AG09309 (cell line): ENCODE data around the gene FSHR.

Experiments
- DNase-seq: peaks from one replicate; pipeline ENCODE4 v3.0.0-alpha.2; 2010; ENCODE audit warnings: low read depth
- H3K4me3 ChIP-seq: 2 replicates; pipeline ENCODE4 v1.5.1; 2011; ENCODE audit warnings: mild to moderate bottlenecking, low read depth, low read length, moderate library complexity; ENCODE audit not compliant: control insufficient read depth
- TF ChIP-seq, protein P1 (sequence below): IDR thresholded peaks from 2 replicates; pipeline ENCODE4 v1.5.1; 2011; ENCODE audit warnings: mild to moderate bottlenecking, low read depth, low read length, inconsistent platforms; ENCODE audit not compliant: insufficient read depth, control insufficient read depth; ENCODE audit errors: missing control alignments

The FSHR gene

DNA sequence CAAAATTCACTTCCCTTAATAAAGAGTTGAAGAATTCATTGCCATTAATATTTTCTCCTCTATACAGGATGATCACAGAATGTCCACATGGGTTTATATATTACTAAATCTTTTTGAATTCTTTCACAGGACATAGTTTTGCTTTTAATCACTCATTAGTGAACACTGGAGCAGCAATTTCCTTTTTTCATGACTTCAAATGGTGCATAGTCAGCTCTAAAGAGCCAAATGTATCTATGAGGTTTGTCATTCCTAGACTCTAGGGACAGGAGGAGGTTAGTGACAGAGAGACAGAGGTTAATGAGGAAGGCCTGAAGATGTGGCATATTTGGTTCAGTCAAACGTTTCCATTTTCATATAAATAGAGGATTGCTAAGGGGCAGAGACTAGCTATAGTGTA is 111.8 kb downstream of the FSHR start:
- DNase-seq = no peak
- no peak overlapping the region for H3K4me3 ChIP-seq
- TF ChIP-seq, protein P1, sequence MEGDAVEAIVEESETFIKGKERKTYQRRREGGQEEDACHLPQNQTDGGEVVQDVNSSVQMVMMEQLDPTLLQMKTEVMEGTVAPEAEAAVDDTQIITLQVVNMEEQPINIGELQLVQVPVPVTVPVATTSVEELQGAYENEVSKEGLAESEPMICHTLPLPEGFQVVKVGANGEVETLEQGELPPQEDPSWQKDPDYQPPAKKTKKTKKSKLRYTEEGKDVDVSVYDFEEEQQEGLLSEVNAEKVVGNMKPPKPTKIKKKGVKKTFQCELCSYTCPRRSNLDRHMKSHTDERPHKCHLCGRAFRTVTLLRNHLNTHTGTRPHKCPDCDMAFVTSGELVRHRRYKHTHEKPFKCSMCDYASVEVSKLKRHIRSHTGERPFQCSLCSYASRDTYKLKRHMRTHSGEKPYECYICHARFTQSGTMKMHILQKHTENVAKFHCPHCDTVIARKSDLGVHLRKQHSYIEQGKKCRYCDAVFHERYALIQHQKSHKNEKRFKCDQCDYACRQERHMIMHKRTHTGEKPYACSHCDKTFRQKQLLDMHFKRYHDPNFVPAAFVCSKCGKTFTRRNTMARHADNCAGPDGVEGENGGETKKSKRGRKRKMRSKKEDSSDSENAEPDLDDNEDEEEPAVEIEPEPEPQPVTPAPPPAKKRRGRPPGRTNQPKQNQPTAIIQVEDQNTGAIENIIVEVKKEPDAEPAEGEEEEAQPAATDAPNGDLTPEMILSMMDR = no peak

DNA sequence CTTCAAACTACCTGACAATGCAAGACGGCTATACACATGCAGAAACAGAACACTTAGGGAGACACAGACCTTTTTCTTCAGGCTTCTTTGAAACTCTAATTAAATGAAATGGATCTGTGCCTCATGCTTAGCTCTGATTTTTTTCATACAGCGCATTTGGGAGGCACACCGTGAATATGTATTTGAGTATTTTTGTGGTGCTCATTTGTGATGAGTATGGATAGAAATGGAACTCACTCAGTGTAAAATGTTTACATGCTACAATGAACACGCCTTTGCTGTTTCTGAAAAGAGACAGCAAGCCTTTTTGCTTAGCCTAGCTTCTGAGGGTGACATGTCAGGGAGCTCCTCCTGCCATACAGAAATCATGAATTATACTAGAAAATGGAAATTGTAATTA is 113.3 kb downstream of the FSHR start:
- no peak for DNase-seq
- TF ChIP-seq, protein P1 = no peak
- H3K4me3 ChIP-seq = no peak overlapping the region

DNA sequence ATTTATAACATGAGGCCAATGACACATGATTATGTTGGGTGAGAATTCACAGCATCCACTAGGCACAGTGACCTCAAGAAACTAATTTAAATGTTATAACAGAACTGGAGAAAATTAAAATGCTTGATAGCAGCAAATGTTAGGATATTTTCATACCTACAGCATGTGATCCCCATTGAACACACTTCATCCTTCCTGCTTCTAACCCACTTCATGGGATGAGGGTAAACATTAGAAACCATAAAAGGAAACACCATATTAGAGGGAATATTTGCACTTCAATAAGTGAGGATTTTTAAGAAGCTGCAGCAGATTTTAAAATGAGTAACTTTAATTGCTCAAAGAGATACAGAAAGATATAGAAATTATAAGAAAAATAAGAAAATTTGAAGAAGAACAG is 117.1 kb downstream of the FSHR start:
- no peak for DNase-seq

DNA sequence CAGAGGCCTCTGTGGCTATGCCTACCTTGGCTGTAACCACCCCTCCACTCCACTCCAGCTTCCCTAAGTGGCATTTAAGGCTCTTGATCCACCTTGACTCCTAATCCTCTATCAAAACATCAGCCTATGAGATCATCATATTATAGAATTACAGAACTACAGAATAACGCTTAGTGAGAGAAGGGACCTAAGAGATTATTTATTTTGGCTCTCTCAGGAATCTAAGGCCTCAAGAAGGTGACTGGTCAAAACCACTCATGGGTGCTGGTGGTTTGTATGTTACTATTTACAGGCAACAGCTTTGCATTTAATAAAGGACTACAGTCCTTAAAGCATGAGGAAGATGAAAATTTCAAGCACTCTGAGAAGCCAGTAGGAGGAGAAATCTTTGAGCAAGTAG is 118.8 kb downstream of the FSHR start:
- no peak overlapping the region for H3K4me3 ChIP-seq
- no peak for DNase-seq
- TF ChIP-seq, protein P1 = no peak

More for the DNA sequence above, 117.1 kb downstream of the FSHR start:
- H3K4me3 ChIP-seq = no peak overlapping the region
- TF ChIP-seq, protein P1 = no peak

DNA sequence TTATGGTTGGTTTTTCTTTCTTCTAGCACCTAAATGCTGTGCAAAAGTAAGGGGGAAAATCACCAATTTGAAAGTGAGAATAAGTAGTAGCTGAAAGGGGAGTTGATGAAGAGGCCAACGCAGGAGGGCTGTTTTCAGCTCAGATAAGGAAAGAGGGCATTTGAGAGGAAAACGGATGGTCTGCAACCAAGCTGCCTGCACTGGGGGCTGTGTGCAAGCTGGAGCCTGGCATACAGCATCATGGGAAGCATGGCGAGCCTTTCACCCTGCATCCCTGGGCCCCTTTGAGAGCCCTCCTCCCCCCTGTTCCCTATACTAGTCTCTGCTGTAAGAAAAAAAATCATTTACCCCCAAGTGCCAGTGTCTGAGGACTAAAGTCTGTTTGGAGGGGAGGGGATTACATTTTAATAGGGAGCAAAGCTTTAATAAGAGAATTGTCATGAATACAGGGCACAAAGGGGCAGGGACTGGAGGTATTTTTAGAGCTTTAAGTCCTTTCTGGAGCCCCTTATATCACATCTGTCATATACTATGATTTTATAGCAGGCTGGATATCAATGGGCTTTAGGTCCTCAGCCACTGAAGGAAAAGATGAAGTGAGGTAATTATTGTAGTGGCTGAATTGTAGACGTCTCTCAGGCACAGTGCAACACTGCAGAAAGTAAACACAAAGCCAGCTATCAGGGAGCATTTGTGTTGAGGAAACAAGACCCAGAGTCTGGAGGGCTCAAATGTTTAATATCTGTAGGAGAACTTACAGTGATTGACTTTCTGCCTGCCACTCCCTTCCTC is 120.7 kb downstream of the FSHR start:
- no peak for DNase-seq
- TF ChIP-seq, protein P1 = no peak
- H3K4me3 ChIP-seq = no peak overlapping the region

DNA sequence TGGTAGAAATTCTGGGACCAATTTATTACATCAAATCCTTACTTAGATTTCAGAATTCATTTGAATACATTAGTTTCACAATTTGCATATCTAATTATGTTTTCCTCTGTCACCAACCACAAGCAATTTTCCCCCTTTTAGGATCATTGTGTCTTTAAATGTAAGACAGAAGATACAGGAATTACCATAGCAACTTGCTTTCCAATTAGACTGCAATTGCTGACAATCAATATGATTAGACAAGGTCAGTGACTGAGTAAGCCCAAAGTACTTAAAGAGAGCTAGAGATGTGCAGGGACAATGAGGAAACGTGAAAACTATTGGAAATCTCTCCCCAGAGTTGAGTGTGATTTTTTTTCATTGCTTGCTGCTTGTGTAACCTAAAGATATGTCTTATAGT is 121.4 kb downstream of the FSHR start:
- TF ChIP-seq, protein P1 = no peak
- no peak overlapping the region for H3K4me3 ChIP-seq
- DNase-seq = no peak
